ENCODE results near the gene OR5AS1.
"Not testable (repeated sequence)": the region's sequence is repeated elsewhere in the genome, so short reads cannot be mapped to it uniquely, and the experiment has no call there.

OR5AS1 gene

GRCh38 chr11:56027354-56027753, at the start of gene OR5AS1:
Gene OR5AS1, plus strand, starts transcription at chr11:56027654. Its CDS starts 2,765 bp downstream, at chr11:56030419.
- TF ChIP-seq CTCF (IDR thresholded peaks at IDR 0.05; ENCODE audit: extremely low read depth, missing control alignments): no peak
- DNase-seq (ENCODE audit: low spot score): no peak

GRCh38 chr11:55994525-55994924, 32.9 kb upstream of the OR5AS1 start, which contains the start of gene OR5F1:
Gene OR5F1, minus strand, starts transcription at chr11:55994625. Its CDS starts 0 bp downstream, at chr11:55994625.
- TF ChIP-seq CTCF (IDR thresholded peaks at IDR 0.05; ENCODE audit: extremely low read depth, missing control alignments): no peak
- no peak for DNase-seq (ENCODE audit: low spot score)

DNA sequence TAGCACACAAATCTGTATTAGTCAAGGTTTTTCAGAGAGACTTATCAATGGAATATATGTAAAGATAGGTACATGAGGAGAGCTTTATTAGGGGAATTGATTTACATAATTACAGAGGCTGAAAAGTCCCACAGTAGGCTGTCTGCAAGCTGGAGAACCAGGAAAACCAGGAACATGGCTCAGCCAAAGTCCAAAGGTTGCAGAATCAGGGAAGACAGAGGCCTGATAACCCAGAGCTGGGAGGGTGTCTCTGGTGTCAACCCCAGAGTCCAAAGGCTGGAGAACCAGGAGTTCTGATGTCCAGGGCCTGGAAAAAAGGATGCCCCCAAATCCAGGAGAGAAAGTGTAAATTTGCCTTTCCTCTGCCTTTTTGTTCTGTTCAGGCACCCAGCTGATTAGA, 16.7 kb upstream of the OR5AS1 start:
- TF ChIP-seq CTCF (IDR thresholded peaks at IDR 0.05; ENCODE audit: extremely low read depth, missing control alignments): no peak
- DNase-seq (ENCODE audit: low spot score): no peak

- no peak for DNase-seq (ENCODE audit: low spot score)
- TF ChIP-seq CTCF (IDR thresholded peaks at IDR 0.05; ENCODE audit: extremely low read depth, missing control alignments): no peak
These were observed 13.6 kb upstream of the OR5AS1 start for GRCh38 chr11:56013805-56014204.

DNA sequence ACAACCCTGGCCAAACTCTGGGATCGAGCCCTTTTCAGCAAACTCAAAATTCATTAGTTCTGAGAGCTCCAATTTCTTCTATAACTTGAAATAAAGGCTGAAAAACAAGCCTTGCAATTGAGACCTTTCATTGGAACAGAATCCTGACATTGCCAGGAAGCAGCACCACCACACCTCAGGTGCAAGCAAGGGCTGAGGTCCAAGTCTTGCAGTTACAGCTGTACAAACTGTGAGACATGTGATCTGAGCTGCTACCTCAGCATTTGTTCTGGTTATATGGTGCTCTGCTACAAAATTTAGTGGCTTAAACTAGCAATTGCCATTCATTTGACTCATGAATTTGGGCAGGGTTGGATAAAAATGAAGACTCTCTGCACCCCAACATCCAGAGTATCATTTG, 18.1 kb downstream of the OR5AS1 start:
- no peak for DNase-seq (ENCODE audit: low spot score)
- no peak for TF ChIP-seq CTCF (IDR thresholded peaks at IDR 0.05; ENCODE audit: extremely low read depth, missing control alignments)

DNA sequence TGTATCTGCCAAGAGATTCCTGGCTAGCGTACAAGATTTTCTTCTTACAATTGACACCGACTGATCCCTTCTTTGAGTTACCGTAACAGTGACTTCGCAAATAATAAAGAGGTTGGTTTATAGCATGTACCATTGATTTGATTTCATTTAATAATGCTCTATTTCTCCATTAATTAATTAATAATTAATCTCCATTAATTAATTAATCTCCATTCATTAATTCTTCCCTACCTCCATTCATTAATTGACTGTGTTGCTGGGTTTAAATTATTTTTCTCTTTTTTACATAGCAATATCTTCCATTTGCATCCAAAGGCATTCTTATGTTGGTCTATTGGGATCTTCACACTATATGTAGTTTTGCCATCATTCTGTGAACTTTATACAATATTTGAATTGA, 21.0 kb downstream of the OR5AS1 start:
- DNase-seq (ENCODE audit: low spot score): no peak

DNA sequence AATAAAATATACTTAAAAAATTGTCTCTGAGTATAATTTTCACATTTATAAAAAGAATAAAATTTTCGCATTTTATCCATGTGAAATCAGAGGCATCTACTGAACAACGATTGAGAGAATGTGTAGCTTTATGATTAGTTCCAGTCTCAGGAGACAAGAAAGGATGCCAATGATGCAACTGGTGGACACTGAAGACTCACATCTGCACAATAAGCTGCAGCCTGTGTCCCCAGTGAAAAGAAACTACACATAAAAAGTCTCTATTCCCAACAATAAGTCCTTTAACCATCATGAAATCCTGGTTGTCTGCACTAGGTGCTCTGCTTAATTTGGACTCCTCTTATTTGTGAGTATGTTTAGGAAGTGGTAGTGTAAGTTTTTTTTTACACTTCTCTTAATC, 22.0 kb downstream of the OR5AS1 start:
- no peak for TF ChIP-seq CTCF (IDR thresholded peaks at IDR 0.05; ENCODE audit: extremely low read depth, missing control alignments)
- no peak for DNase-seq (ENCODE audit: low spot score)

More for the DNA sequence above, 21.0 kb downstream of the OR5AS1 start:
- TF ChIP-seq CTCF (IDR thresholded peaks at IDR 0.05; ENCODE audit: extremely low read depth, missing control alignments): no peak

DNA sequence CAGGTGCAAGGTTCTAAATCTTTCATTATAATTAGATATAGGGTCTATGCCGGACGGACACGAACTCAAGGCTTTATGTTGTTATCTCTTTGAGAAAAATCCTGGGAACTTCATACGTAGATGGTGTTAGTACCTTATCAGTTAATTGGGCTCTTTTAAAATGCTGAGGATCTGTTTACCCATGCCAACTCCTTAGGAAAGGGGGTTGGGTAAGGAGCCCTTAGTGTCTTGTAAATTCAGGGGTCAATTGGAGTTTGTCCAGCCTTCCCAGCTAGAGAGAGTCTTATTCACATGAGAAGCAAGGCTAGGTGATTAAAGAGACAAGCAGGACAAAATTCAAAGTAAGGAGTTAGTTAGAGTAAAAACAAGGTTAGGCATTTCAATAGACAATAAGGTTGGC, 28.9 kb downstream of the OR5AS1 start:
- DNase-seq (ENCODE audit: low spot score): not testable (repeated sequence)

GRCh38 chr11:56057661-56058237, 30.3 kb downstream of the OR5AS1 start:
- DNase-seq (ENCODE audit: low spot score): not testable (repeated sequence)

- not testable (repeated sequence) for DNase-seq (ENCODE audit: low spot score)
These were observed 30.9 kb downstream of the OR5AS1 start for GRCh38 chr11:56058260-56058780.
